HepG2 (cell line): ENCODE measurements around the gene EIF1AD. TPM values are rescaled to one million over a fixed set of nuclear protein-coding genes. Genes with fewer than 3 reads are reported as not detected.
A peak's percentile ranks its signal among the peaks of the same experiment; 100 is the strongest.

Source experiments
- CHCHD3 ChIP-seq: sonication (generic); formaldehyde crosslinking; IDR thresholded peaks from 2 replicates; pipeline ENCODE4 v1.8.0; 2022; ENCODE audit warnings: mild to moderate bottlenecking, missing genetic modification reagents, moderate library complexity
- CREB1 ChIP-seq, 2 experiments: fragments of 450-650 bp in 1 of 2; IDR thresholded peaks; 2 replicates each; pipeline ENCODE4 v1.6.1; 2016 to 2017; ENCODE audit warnings: control low read depth in 1 of 2, mild to moderate bottlenecking in 1 of 2, missing compliant biosample characterization in 1 of 2, missing genetic modification characterization in 1 of 2
- CSRNP2 ChIP-seq: sonication (generic); formaldehyde crosslinking; conservative IDR thresholded peaks from 2 replicates; pipeline ENCODE4 v1.8.0; 2022; ENCODE audit warnings: low read depth, missing genetic modification reagents
- ELF4 ChIP-seq: sonication (generic); formaldehyde crosslinking; IDR thresholded peaks from 2 replicates; pipeline ENCODE4 v1.5.0; 2020; ENCODE audit warnings: missing genetic modification reagents, mild to moderate bottlenecking, moderate library complexity, borderline replicate concordance
- ETV5 ChIP-seq: IDR thresholded peaks from 2 replicates; pipeline ENCODE4 v1.6.1; 2018; ENCODE audit warnings: missing biosample characterization, missing genetic modification reagents, inconsistent platforms, borderline replicate concordance
- HNF4A ChIP-seq: sonication (generic); formaldehyde crosslinking; IDR thresholded peaks from 2 replicates; pipeline ENCODE4 v1.4.0; 2020; ENCODE audit warnings: missing genetic modification reagents
- HNRNPH1 ChIP-seq: fragments of 200-400 bp; formaldehyde crosslinking; optimal IDR thresholded peaks from 2 replicates; pipeline ENCODE3; 2017; ENCODE audit warnings: mild to moderate bottlenecking, low read depth, low read length
- HNRNPL ChIP-seq: fragments of 200-400 bp; formaldehyde crosslinking; IDR thresholded peaks from 2 replicates; pipeline ENCODE4 v1.6.1; 2017; ENCODE audit warnings: mild to moderate bottlenecking, low read depth, low read length
- IRF2 ChIP-seq: IDR thresholded peaks from 2 replicates; pipeline ENCODE4 v1.6.1; 2018; ENCODE audit warnings: missing genetic modification reagents, missing compliant biosample characterization
- NR3C1 ChIP-seq: sonication (generic); formaldehyde crosslinking; IDR thresholded peaks from 2 replicates; pipeline ENCODE4 v1.4.0; 2020; ENCODE audit warnings: missing genetic modification reagents
- PAWR ChIP-seq: sonication (generic); formaldehyde crosslinking; IDR thresholded peaks from 2 replicates; pipeline ENCODE4 v1.4.0; 2020; ENCODE audit warnings: missing genetic modification reagents, mild to moderate bottlenecking, borderline replicate concordance
- PLSCR1 ChIP-seq: sonication (generic); formaldehyde crosslinking; IDR thresholded peaks from 2 replicates; pipeline ENCODE4 v1.5.0; 2020; ENCODE audit warnings: missing genetic modification reagents, mild to moderate bottlenecking, borderline replicate concordance
- PRPF4 ChIP-seq: fragments of 200-400 bp; formaldehyde crosslinking; IDR thresholded peaks from 2 replicates; pipeline ENCODE4 v1.6.1; 2016; ENCODE audit warnings: low read length, low read depth; ENCODE audit not compliant: poor library complexity, severe bottlenecking
- RARG ChIP-seq: sonication (generic); formaldehyde crosslinking; IDR thresholded peaks from 2 replicates; pipeline ENCODE4 v1.4.0; 2020; ENCODE audit warnings: low read depth, mild to moderate bottlenecking, missing genetic modification reagents
- RBAK ChIP-seq: sonication (generic); formaldehyde crosslinking; IDR thresholded peaks from 2 replicates; pipeline ENCODE4 v1.5.1; 2020; ENCODE audit warnings: mild to moderate bottlenecking, missing genetic modification reagents
- SMARCE1 ChIP-seq: fragments of 450-650 bp; IDR thresholded peaks from 2 replicates; pipeline ENCODE4 v1.6.1; 2017; ENCODE audit warnings: borderline replicate concordance
- SP2 ChIP-seq: sonication (generic); formaldehyde crosslinking; IDR thresholded peaks from 2 replicates; pipeline ENCODE4 v1.5.1; 2020; ENCODE audit warnings: mild to moderate bottlenecking, missing genetic modification reagents
- ZBTB21 ChIP-seq: sonication (generic); formaldehyde crosslinking; IDR thresholded peaks from 2 replicates; pipeline ENCODE4 v1.4.0; 2020; ENCODE audit warnings: missing genetic modification reagents
- ZBTB33 ChIP-seq: sonication (generic); formaldehyde crosslinking; IDR thresholded peaks from 2 replicates; pipeline ENCODE4 v1.4.0; 2020; ENCODE audit warnings: missing genetic modification reagents
- ZNF225 ChIP-seq: sonication (generic); formaldehyde crosslinking; IDR thresholded peaks from 2 replicates; pipeline ENCODE4 v1.4.0; 2020; ENCODE audit warnings: mild to moderate bottlenecking, missing genetic modification reagents
- ZNF382 ChIP-seq: sonication (generic); formaldehyde crosslinking; IDR thresholded peaks from 2 replicates; pipeline ENCODE4 v1.5.0; 2020; ENCODE audit warnings: missing genetic modification reagents, mild to moderate bottlenecking, borderline replicate concordance
- ZNF496 ChIP-seq: sonication (generic); formaldehyde crosslinking; IDR thresholded peaks from 2 replicates; pipeline ENCODE4 v1.8.1; 2023; ENCODE audit warnings: mild to moderate bottlenecking, moderate library complexity, missing genetic modification reagents; ENCODE audit not compliant: insufficient replicate concordance
- ZNF501 ChIP-seq: sonication (generic); formaldehyde crosslinking; IDR thresholded peaks from 2 replicates; pipeline ENCODE4 v1.5.1; 2020; ENCODE audit warnings: mild to moderate bottlenecking, moderate library complexity, missing genetic modification reagents
- ZNF530 ChIP-seq: sonication (generic); formaldehyde crosslinking; IDR thresholded peaks from 2 replicates; pipeline ENCODE4 v1.5.0; 2020; ENCODE audit warnings: low read depth, mild to moderate bottlenecking, missing genetic modification reagents
- ZNF605 ChIP-seq: sonication (generic); formaldehyde crosslinking; IDR thresholded peaks from 2 replicates; pipeline ENCODE4 v1.8.0; 2022; ENCODE audit warnings: mild to moderate bottlenecking, missing genetic modification reagents
- ZNF615 ChIP-seq: sonication (generic); formaldehyde crosslinking; IDR thresholded peaks from 2 replicates; pipeline ENCODE4 v1.5.0; 2020; ENCODE audit warnings: mild to moderate bottlenecking, missing genetic modification reagents, borderline replicate concordance
- ZNF788 ChIP-seq: sonication (generic); formaldehyde crosslinking; IDR thresholded peaks from 2 replicates; pipeline ENCODE4 v1.5.0; 2020; ENCODE audit warnings: mild to moderate bottlenecking, missing genetic modification reagents, borderline replicate concordance
- polyA plus RNA-seq, 8 experiments: library from polyadenylated mRNA; depleted of rRNA in 3 of 8; stranded (reverse) in 7 of 8; unstranded in 1 of 8; fragments of >200 nt; fragmentation: Illumina TruSeq in 4 of 8; extraction: Trizol in 4 of 8; gene quantifications; 2 replicates each; pipeline versions ENCODE4 v1.2.1 to v1.2.3, GENCODE V29; 2011 to 2016; ENCODE audit warnings: low read depth in 4 of 8, missing spikeins in 1 of 8, mixed read lengths in 1 of 8; ENCODE audit not compliant: insufficient read depth in 1 of 8
- total RNA-seq, 5 experiments: library from RNA; depleted of rRNA; stranded (reverse); fragments of >200 nt; fragmentation: Illumina TruSeq; extraction: Trizol; gene quantifications; 2 replicates each; pipeline ENCODE4 v1.2.3, GENCODE V29; 2016; ENCODE audit warnings: low read depth in 1 of 5

Gene EIF1AD
- total and polyA plus RNA-seq, 2 of the 13 experiments (the other 11 are each of a cell fraction or from before 2014, with no cell fraction given), result 18.2 to 30.8 TPM

GRCh38 chr11:65988791-65989592 is 13.0 kb downstream of the EIF1AD start (continued):
- TF ChIP-seq ZNF496 (CRISPR knock-in tag), result no peak
- TF ChIP-seq HNRNPL, result no peak
- no peak for TF ChIP-seq CREB1 (IDR thresholded peaks at IDR 0.05)
- TF ChIP-seq CREB1 (CRISPR knock-in tag; IDR thresholded peaks at IDR 0.05), result peak; percentile 17; the same call in 1 of the 2 replicates
- TF ChIP-seq ZBTB33 (CRISPR knock-in tag), result peak; percentile 72
- TF ChIP-seq HNF4A, result no peak
- no peak for TF ChIP-seq ETV5 (CRISPR knock-in tag)
- TF ChIP-seq PLSCR1 (CRISPR knock-in tag), result no peak
- 0 out of 2 replicates have a peak, but pooled peaks have one; percentile 23 for TF ChIP-seq ZNF501 (CRISPR knock-in tag)
- TF ChIP-seq ZNF605 (CRISPR knock-in tag), result no peak
- peak; percentile 51; the same call in 1 of the 2 replicates for TF ChIP-seq ZNF788
- no peak for TF ChIP-seq SP2
- no peak for TF ChIP-seq ZNF225 (CRISPR knock-in tag)
- TF ChIP-seq RARG (CRISPR knock-in tag), result no peak
- no peak for TF ChIP-seq SMARCE1
- TF ChIP-seq CHCHD3 (CRISPR knock-in tag), result no peak
- no peak for TF ChIP-seq ZNF530 (CRISPR knock-in tag)
- TF ChIP-seq CSRNP2 (CRISPR knock-in tag), result no peak
- TF ChIP-seq ELF4, result peak; percentile 46; the same call in 1 of the 2 replicates
- no peak for TF ChIP-seq ZNF615
- TF ChIP-seq IRF2, result peak; percentile 63; the same call in 1 of the 2 replicates
- no peak for TF ChIP-seq RBAK
- no peak for TF ChIP-seq ZNF382
- TF ChIP-seq PAWR (CRISPR knock-in tag), result no peak
- no peak for TF ChIP-seq ZBTB21
- no peak for TF ChIP-seq PRPF4
- TF ChIP-seq HNRNPH1, result no peak
- TF ChIP-seq NR3C1 (CRISPR knock-in tag), result no peak
